ENCODE measurements around the gene YEATS2.

YEATS2 gene

GRCh38 chr3:183815951-183816475 lies 118.4 kb downstream of the YEATS2 start:
- no peak for DNase-seq

GRCh38 chr3:183816681-183817510 lies 119.3 kb downstream of the YEATS2 start:
- DNase-seq, result no peak

GRCh38 chr3:183817639-183818038 lies 120.0 kb downstream of the YEATS2 start:
- no peak for DNase-seq

GRCh38 chr3:183818041-183818620 lies 120.5 kb downstream of the YEATS2 start:
- DNase-seq, result no peak

GRCh38 chr3:183818706-183819624 lies 121.4 kb downstream of the YEATS2 start:
- no peak for DNase-seq

GRCh38 chr3:183819831-183820230 lies 122.2 kb downstream of the YEATS2 start:
- no peak for DNase-seq

- no peak for DNase-seq
Measured at GRCh38 chr3:183822631-183823030, 125.0 kb downstream of the YEATS2 start.

- DNase-seq, result no peak
Measured at GRCh38 chr3:183823963-183824362, 126.4 kb downstream of the YEATS2 start.

GRCh38 chr3:183824761-183825455 lies 127.3 kb downstream of the YEATS2 start:
- no peak for DNase-seq

GRCh38 chr3:183825456-183826161 lies 128.0 kb downstream of the YEATS2 start, which contains the start of gene MAP6D1:
Gene MAP6D1, minus strand, starts transcription at chr3:183825577. Its CDS starts 30 bp downstream, at chr3:183825547.
- peak; percentile 17 for DNase-seq

GRCh38 chr3:183826448-183827250 lies 129.1 kb downstream of the YEATS2 start:
- DNase-seq, result no peak

- no peak for DNase-seq
Measured at GRCh38 chr3:183827809-183828537, 130.4 kb downstream of the YEATS2 start.

GRCh38 chr3:183828538-183828870 lies 130.9 kb downstream of the YEATS2 start:
- DNase-seq, result no peak

GRCh38 chr3:183829466-183829865 lies 131.9 kb downstream of the YEATS2 start:
- DNase-seq, result no peak

- DNase-seq, result no peak
Measured at GRCh38 chr3:183830187-183830586, 132.6 kb downstream of the YEATS2 start.

- no peak for DNase-seq
Measured at GRCh38 chr3:183833516-183833915, 135.9 kb downstream of the YEATS2 start.

GRCh38 chr3:183837390-183837789 lies 139.8 kb downstream of the YEATS2 start:
- DNase-seq, result no peak

GRCh38 chr3:183837894-183838293 lies 140.3 kb downstream of the YEATS2 start:
- DNase-seq, result no peak

GRCh38 chr3:183839751-183840150 lies 142.2 kb downstream of the YEATS2 start:
- DNase-seq, result no peak

- no peak for DNase-seq
Measured at GRCh38 chr3:183844606-183845005, 147.0 kb downstream of the YEATS2 start.
